Urinary bladder (tissue), 4 donors: ENCODE data around the gene DLK2. TPM values are rescaled to one million over a fixed set of nuclear protein-coding genes. Genes with fewer than 3 reads are reported as not detected.
"Not testable (repeated sequence)": the region's sequence is repeated elsewhere in the genome, so short reads cannot be mapped to it uniquely, and the experiment has no call there.

ENCODE experiments used
- DNase-seq: peaks from one replicate; pipeline ENCODE4 v3.0.0-alpha.2; 2015; ENCODE audit errors: extremely low spot score
- H3K27ac ChIP-seq: one replicate; pipeline ENCODE4 v1.5.1; 2013; ENCODE audit warnings: low read depth, mild to moderate bottlenecking, moderate library complexity
- H3K36me3 ChIP-seq: one replicate; pipeline ENCODE4 v1.6.1; 2013; ENCODE audit warnings: mild to moderate bottlenecking, moderate library complexity; ENCODE audit not compliant: insufficient read depth
- H3K4me1 ChIP-seq: one replicate; pipeline ENCODE4 v1.6.1; 2013; ENCODE audit warnings: mild to moderate bottlenecking, moderate library complexity; ENCODE audit not compliant: insufficient read depth
- H3K4me3 ChIP-seq: one replicate; pipeline ENCODE4 v1.5.1; 2013; ENCODE audit warnings: low read depth, low read length
- WGBS: extraction: QIAGEN DNeasy Blood & Tissue Kit; methylation state at CpG from one replicate; pipeline ENCODE4 v1.1.7; 2013; 5-methylcytosine and 5-hydroxymethylcytosine counted together
- polyA plus RNA-seq: library from polyadenylated mRNA; stranded (reverse); fragments of 200-250 nt; gene quantifications from one replicate; pipeline ENCODE4 v1.2.3, GENCODE V29; 2013
- small RNA-seq: library from RNA; depleted of rRNA; stranded (forward); fragments of <200 nt; gene quantifications from one replicate; pipeline ENCODE3, GENCODE V24; 2014
- total RNA-seq: library from RNA; depleted of rRNA; stranded (reverse); fragments of >200 nt; gene quantifications from one replicate; pipeline ENCODE4 v1.2.3, GENCODE V29; 2014
- donor health status: healthy with polysubstance abuse.
- donor health status: healthy.

Gene DLK2
- total and polyA plus RNA-seq, 2 donors = 0.67 to 2.0 TPM

DNA sequence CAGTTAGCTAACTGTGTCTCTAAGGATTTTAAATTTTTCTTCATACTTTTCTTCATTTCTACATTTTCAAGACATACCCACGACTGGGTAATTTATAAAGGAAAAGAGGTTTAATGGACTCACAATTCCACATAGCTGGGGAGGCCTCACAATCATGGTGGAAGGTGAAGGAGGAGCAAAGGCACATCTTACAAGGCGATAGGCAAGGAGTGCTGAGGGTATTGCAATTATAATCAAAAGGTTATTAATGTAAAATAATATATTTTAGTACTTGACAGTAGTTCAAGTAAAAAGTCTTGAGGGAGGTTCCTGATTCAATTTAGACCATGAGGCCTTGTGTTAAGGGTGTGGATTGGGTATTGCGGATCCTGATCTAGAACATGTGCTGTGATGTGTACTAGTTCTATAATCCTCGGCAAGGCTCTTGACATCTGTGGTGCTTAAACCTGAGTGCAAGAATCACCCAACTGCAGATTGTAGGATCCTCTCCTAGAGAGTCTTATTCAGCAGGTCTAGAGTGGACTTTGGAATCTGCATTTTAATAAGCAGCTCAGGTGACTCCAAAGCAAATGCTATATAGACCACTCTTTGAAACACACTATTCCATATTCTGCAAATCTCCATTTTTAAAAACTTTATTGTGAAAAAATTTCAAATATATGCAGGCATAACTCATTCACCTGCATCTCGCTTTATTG, 35.2 kb downstream of the DLK2 start:
- no peak for DNase-seq
- H3K36me3 ChIP-seq = no peaks in the 10 kb centered on the region
- no peaks in the 10 kb centered on the region for H3K4me1 ChIP-seq
- no peak overlapping the region for H3K27ac ChIP-seq
- H3K4me3 ChIP-seq = no peak overlapping the region
- WGBS = 64% methylated on average over 5 of the region's 5 CpGs

DNA sequence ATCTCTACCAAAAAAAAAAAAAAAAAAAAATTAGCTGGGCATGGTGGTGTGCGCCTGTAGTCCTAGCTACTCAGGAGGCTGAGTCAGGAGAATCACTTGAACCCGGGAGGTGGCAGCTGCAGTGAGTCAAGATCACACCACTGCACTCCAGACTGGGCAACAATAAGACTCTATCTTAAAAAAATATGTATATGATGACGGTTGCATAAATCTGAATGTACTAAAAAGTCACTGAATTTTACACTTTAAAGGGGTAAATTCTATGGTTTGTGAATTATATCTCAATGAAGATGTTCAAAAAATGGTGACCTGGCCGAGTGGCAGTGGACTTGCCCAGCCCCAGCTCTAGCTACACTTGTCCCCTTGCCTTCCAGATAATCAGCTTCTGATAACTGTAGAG, 38.4 kb downstream of the DLK2 start:
- WGBS = 83% methylated on average over 4 of the region's 4 CpGs
- no peaks in the 10 kb centered on the region for H3K36me3 ChIP-seq

DNA sequence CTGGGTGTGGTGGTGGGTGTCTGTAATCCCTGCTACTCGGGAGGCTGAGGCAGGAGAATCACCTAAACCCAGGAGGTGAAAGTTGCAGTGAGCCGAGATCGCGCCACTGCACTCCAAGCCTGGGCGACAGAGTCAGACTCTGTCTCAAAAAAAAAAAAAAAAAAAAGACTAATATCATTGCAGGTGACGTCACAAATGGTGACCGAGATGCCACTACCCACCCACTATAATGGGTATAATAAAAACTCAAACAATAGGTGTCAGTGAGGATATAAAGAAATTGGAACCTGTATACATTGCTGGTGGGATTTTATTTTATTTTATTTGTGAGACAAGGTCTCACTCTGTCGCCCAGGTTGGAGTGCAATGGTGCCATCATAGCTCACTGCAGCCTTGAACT, 40.1 kb downstream of the DLK2 start:
- DNase-seq = not testable (repeated sequence)

More for the DNA sequence above, 38.4 kb downstream of the DLK2 start:
- Histone ChIP-seq H3K27ac (no peak overlapping the region), H3K4me3 (no peak overlapping the region), H3K4me1 (no peaks in the 10 kb centered on the region)
- no peak for DNase-seq

DNA sequence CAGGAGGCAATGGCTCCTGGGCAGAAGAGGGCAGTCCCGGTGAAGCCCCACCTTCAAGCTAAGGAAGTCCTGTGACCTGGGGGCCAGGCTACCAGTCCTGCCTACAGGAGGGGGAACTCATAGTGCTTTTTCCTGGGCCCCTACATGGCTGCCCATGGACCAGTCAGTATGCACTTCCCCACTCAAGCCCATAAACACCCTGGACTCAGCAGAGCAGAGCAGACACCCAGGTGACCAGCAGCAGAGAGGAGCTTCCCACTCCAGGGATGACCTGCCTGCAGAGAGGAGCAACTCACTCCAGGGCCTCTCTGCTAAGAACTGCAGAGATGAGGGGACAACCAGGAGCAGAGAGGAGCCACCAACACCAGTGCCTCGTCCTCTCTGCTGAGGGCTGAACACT, 42.3 kb downstream of the DLK2 start:
- no peaks in the 10 kb centered on the region for H3K4me1 ChIP-seq
- no peaks in the 10 kb centered on the region for H3K36me3 ChIP-seq
- no peak overlapping the region for H3K27ac ChIP-seq
- H3K4me3 ChIP-seq = no peak overlapping the region
- WGBS = 93% methylated on average over 2 of the region's 2 CpGs
- no peak for DNase-seq

More for the DNA sequence above, 40.1 kb downstream of the DLK2 start:
- not testable (repeated sequence) for H3K4me3 ChIP-seq, H3K4me1 ChIP-seq, H3K27ac ChIP-seq, H3K36me3 ChIP-seq
- 86% methylated on average over 8 of the region's 8 CpGs for WGBS

DNA sequence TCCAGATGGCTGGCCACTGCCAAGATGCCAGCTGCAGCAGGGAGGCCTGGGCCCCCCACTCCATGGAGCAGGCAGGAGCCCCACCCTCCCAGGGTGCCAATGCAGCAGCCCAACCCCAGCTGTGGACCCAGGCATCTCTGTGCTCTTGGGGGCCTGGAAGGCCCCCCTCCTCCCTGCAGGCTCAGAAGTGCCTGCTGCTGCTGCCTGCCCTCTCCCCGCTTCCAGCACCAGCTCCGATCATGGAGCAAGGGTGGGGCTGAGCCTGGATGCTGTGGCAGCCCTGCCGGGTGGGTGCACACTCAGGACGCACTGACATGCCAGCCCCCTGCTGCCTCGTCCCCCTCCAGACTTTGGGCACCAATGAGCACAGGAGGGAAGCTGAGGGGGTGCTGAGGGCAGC, 42.8 kb downstream of the DLK2 start:
- Histone ChIP-seq H3K36me3 (no peaks in the 10 kb centered on the region), H3K4me3 (no peak overlapping the region), H3K27ac (no peak overlapping the region), H3K4me1 (no peaks in the 10 kb centered on the region)
- no peak for DNase-seq
- WGBS = 80% methylated on average over 5 of the region's 5 CpGs

DNA sequence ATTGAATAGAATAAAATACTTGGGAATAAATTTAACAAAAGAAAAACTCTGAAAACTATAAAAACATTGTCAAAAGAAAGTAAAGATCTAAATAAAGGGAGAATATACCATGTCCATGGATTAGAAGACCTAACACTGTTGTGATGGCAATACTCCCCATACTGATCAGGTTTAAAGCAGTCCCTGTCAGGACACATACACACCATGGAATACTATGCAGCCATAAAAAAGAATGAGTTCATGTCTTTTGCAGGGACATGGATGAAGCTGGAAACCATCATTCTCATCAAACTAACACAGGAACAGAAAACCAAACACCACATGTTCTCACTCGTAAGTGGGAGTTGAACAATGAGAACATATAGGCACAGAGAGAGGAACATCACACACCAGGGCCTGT, 44.6 kb downstream of the DLK2 start:
- DNase-seq, H3K27ac ChIP-seq, H3K4me1 ChIP-seq, H3K4me3 ChIP-seq, H3K36me3 ChIP-seq: not testable (repeated sequence)
- 95% methylated on average over 1 of the region's 1 CpG for WGBS

DNA sequence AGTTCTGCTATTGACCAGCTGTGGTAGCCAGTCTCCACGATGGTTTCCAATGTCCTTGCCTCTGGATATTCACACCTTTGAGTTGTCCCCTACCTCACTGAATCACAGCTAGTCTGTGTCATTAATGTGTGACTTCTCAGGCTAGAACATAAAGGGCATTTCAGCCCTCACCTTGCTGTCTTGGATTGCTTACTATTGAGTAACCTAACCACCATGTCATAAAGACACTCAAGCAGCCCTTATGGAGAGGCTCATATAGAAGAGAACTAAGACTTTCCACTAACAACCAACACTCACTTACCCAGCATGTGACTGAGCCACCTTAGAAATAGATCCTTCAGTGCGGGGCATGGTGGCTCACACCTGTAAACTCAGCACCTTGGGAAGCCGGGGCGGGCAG, 47.1 kb downstream of the DLK2 start:
- whole genome bisulfite sequencing = 95% methylated on average over 4 of the region's 4 CpGs
- DNase-seq = no peak
- Histone ChIP-seq H3K4me1 (no peaks in the 10 kb centered on the region), H3K36me3 (no peaks in the 10 kb centered on the region), H3K4me3 (no peak overlapping the region), H3K27ac (no peak overlapping the region)

DNA sequence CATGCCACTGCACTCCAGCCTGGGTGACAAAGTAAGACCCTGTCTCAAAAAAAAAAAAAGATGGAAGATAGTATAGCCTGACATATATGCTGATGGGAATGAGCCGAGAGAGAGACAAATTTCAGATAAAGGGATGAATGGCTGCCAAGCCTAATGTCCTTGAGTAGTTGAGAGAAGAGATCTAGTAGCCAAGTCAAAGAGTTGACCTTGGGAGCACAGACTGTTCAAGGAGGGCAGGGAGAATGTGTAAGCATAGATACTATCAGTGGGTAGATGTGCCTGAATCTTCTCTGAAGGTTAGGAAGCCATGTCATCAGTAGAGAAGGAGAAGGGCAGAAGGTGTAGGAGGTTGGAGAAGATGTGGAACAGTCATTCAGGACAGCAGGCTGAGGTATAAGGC, 48.1 kb downstream of the DLK2 start:
- WGBS = 79% methylated on average over 1 of the region's 1 CpG
- DNase-seq = no peak

DNA sequence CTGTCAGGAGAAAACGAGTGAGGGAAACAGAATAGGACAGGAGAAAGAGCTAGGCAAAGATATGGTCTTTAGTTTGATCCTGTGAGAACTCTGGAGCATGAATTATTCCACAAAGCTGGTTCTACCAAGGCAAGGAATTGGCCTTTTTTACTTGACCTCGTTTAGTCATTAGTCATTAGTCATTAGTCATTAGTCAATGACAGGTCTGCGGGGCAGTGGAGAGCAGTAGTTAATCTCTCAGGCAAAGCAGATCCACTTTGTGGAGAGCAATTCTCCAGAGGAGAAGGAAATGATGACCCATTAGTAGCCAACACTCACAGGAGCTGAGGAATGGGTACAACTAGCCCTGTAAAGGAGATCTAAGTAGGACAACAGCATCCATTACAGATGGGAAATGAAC, 50.0 kb downstream of the DLK2 start:
- Histone ChIP-seq H3K4me3 (no peak overlapping the region), H3K36me3 (no peaks in the 10 kb centered on the region), H3K4me1 (no peaks in the 10 kb centered on the region), H3K27ac (no peak overlapping the region)
- WGBS = 51% methylated on average over 3 of the region's 3 CpGs
- no peak for DNase-seq

More for the DNA sequence above, 48.1 kb downstream of the DLK2 start:
- H3K4me1 ChIP-seq = no peaks in the 10 kb centered on the region
- H3K4me3 ChIP-seq = no peak overlapping the region
- no peak overlapping the region for H3K27ac ChIP-seq
- H3K36me3 ChIP-seq = no peaks in the 10 kb centered on the region

DNA sequence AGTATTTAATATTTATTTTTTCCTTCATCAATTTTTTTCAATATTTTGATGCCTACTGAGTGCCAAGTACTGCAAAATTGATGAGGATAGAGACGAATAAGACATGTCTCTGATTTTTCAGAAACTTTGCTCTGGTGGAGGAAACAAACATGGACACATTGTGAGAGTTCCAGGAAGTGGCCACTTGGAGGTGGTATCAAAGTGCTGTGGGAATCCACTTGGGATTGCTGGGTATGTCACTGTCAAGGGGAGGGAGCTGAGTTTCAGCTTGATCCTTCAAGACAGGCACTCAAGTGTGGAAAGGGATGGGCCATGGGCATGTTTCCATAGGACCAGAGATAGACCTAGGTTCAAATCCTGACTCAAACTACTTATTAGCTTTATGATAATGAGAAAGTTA, 52.5 kb downstream of the DLK2 start:
- no peaks in the 10 kb centered on the region for H3K4me1 ChIP-seq
- H3K4me3 ChIP-seq = no peak overlapping the region
- 73% methylated on average over 1 of the region's 1 CpG for WGBS
- no peaks in the 10 kb centered on the region for H3K36me3 ChIP-seq
- no peak overlapping the region for H3K27ac ChIP-seq
- DNase-seq = no peak

DNA sequence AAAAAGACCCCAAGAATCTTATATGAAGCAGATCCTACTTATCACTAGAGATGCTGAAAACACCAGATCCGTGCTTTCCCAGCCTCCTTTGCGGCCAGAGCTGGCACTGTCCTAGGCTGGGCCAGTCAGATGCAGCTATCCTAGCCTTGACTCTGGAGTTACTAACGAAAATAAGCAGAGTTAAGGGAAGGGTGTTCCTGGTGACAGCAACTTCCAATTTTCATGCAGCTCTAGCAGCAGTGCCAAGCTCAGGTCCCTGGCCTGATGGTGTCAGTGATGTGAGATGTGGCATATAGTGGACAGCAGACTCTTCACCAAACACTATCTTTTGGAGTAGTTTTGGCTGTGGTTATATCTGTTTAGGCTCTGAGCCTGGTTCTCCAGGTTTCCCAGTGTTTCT, 53.6 kb downstream of the DLK2 start:
- H3K27ac ChIP-seq = no peak overlapping the region
- no peak for DNase-seq
- no peaks in the 10 kb centered on the region for H3K36me3 ChIP-seq
- H3K4me3 ChIP-seq = no peak overlapping the region
- no peaks in the 10 kb centered on the region for H3K4me1 ChIP-seq
- WGBS = 85% methylated on average over 3 of the region's 3 CpGs

Small RNA genes within 50 kb of the gene (small RNA-seq; reads per million reads assigned to genes)
- not detected for gene MIR6780B
- gene RNU6-1113P = not detected

Other genes starting within 250 kb of the DLK2 start
- gene DNPH1, start 226.1 kb downstream of the DLK2 start, total RNA-seq = 18.2 TPM
- 108 TPM for gene DNPH1, start 226.1 kb downstream of the DLK2 start, polyA plus RNA-seq
- gene TTBK1, start 212.1 kb downstream of the DLK2 start, total RNA-seq = 0.32 TPM
- 0.20 TPM for gene TTBK1, start 212.1 kb downstream of the DLK2 start, polyA plus RNA-seq
- gene SLC22A7, start 157.3 kb downstream of the DLK2 start, total RNA-seq = not detected
- 0.15 TPM for gene SLC22A7, start 157.3 kb downstream of the DLK2 start, polyA plus RNA-seq
- gene CRIP3, start 146.7 kb downstream of the DLK2 start, total RNA-seq = 3.9 TPM
- 1.1 TPM for gene CRIP3, start 146.7 kb downstream of the DLK2 start, polyA plus RNA-seq
- 14.6 TPM for gene ZNF318, start 85.9 kb downstream of the DLK2 start, total RNA-seq
- gene ZNF318, start 85.9 kb downstream of the DLK2 start, polyA plus RNA-seq = 10.1 TPM
- gene ABCC10, start 28.0 kb downstream of the DLK2 start, total RNA-seq = 15.6 TPM
- gene ABCC10, start 28.0 kb downstream of the DLK2 start, polyA plus RNA-seq = 18.5 TPM
- gene TJAP1, start 22.0 kb upstream of the DLK2 start, total RNA-seq = 10.5 TPM
- gene TJAP1, start 22.0 kb upstream of the DLK2 start, polyA plus RNA-seq = 29.7 TPM
- gene LRRC73, start 54.8 kb upstream of the DLK2 start, total RNA-seq = not detected
- gene LRRC73, start 54.8 kb upstream of the DLK2 start, polyA plus RNA-seq = 0.24 TPM
- 54.9 TPM for gene YIPF3, start 61.4 kb upstream of the DLK2 start, total RNA-seq
- gene YIPF3, start 61.4 kb upstream of the DLK2 start, polyA plus RNA-seq = 118 TPM
- 29.4 TPM for gene POLR1C, start 61.5 kb upstream of the DLK2 start, total RNA-seq
- 36.9 TPM for gene POLR1C, start 61.5 kb upstream of the DLK2 start, polyA plus RNA-seq
- gene XPO5, start 120.5 kb upstream of the DLK2 start, total RNA-seq = 23.8 TPM
- 12.6 TPM for gene XPO5, start 120.5 kb upstream of the DLK2 start, polyA plus RNA-seq
- 16.8 TPM for gene POLH, start 120.6 kb upstream of the DLK2 start, total RNA-seq
- 5.7 TPM for gene POLH, start 120.6 kb upstream of the DLK2 start, polyA plus RNA-seq
- gene GTPBP2, start 173.7 kb upstream of the DLK2 start, total RNA-seq = 36.3 TPM
- 40.4 TPM for gene GTPBP2, start 173.7 kb upstream of the DLK2 start, polyA plus RNA-seq
- 16.8 TPM for gene MAD2L1BP, start 180.3 kb upstream of the DLK2 start, total RNA-seq
- 25.3 TPM for gene MAD2L1BP, start 180.3 kb upstream of the DLK2 start, polyA plus RNA-seq
- gene RSPH9, start 189.5 kb upstream of the DLK2 start, total RNA-seq = 1.0 TPM
- gene RSPH9, start 189.5 kb upstream of the DLK2 start, polyA plus RNA-seq = 0.60 TPM
- 33.3 TPM for gene MRPS18A, start 232.2 kb upstream of the DLK2 start, total RNA-seq
- 55.8 TPM for gene MRPS18A, start 232.2 kb upstream of the DLK2 start, polyA plus RNA-seq